Suprapubic skin (tissue), 4 donors: Measurements from ENCODE around the gene PROSER2. TPM values are rescaled to one million over a fixed set of nuclear protein-coding genes. Genes with fewer than 3 reads are reported as not detected.

Experiments used
- DNase-seq, 2 donors: peaks; one replicate each; pipeline ENCODE4 v3.0.0-alpha.2; 2019; ENCODE audit warnings: low spot score in 2 of 2
- H3K27ac ChIP-seq: fragments of 200-600 bp; sonication (generic); one replicate; pipeline ENCODE4 v1.5.1; 2019
- H3K27me3 ChIP-seq: fragments of 200-600 bp; sonication (generic); one replicate; pipeline ENCODE4 v1.5.1; 2019
- H3K36me3 ChIP-seq: fragments of 200-600 bp; sonication (generic); one replicate; pipeline ENCODE4 v1.5.1; 2019
- H3K4me1 ChIP-seq: fragments of 200-600 bp; sonication (generic); one replicate; pipeline ENCODE4 v1.5.1; 2019
- H3K4me3 ChIP-seq: fragments of 200-600 bp; sonication (generic); one replicate; pipeline ENCODE4 v1.5.1; 2019; ENCODE audit warnings: mild to moderate bottlenecking
- H3K9me3 ChIP-seq: fragments of 200-600 bp; sonication (generic); one replicate; pipeline ENCODE4 v1.5.1; 2019
- CTCF ChIP-seq, 2 donors: fragments of 200-600 bp in 1 of 2; fragments of 450-650 bp in 1 of 2; sonication (generic) in 1 of 2; IDR thresholded peaks; one replicate each; pipeline ENCODE4 v1.5.1; 2016 to 2019; ENCODE audit warnings: antibody characterized with exemption in 2 of 2, mild to moderate bottlenecking in 1 of 2, moderate library complexity in 1 of 2
- EP300 ChIP-seq: sonication (generic); formaldehyde crosslinking; IDR thresholded peaks from one replicate; pipeline ENCODE4 v1.6.1; 2017; ENCODE audit warnings: antibody characterized with exemption
- POLR2A ChIP-seq, 2 donors: fragments of 450-650 bp; IDR thresholded peaks; one replicate each; pipeline ENCODE4 v1.6.1; 2017; ENCODE audit warnings: antibody characterized with exemption in 2 of 2, mild to moderate bottlenecking in 2 of 2, moderate library complexity in 2 of 2
- POLR2AphosphoS5 ChIP-seq, 3 donors: sonication (generic); formaldehyde crosslinking; IDR thresholded peaks; one replicate each; pipeline ENCODE4 v1.6.1; 2017; ENCODE audit warnings: antibody characterized with exemption in 3 of 3
- WGBS: methylation state at CpG from one replicate; pipeline ENCODE4 v1.1.5; 2018; 5-methylcytosine and 5-hydroxymethylcytosine counted together
- total RNA-seq, 4 donors: library from RNA; depleted of rRNA; stranded (reverse); fragments of >200 nt; gene quantifications; one replicate each; pipeline ENCODE4 v1.1.0, GENCODE V29; 2016

Gene PROSER2
- total RNA-seq, 4 donors from 2014 or later, result 5.6 to 8.5 (median 6.3) TPM

DNA sequence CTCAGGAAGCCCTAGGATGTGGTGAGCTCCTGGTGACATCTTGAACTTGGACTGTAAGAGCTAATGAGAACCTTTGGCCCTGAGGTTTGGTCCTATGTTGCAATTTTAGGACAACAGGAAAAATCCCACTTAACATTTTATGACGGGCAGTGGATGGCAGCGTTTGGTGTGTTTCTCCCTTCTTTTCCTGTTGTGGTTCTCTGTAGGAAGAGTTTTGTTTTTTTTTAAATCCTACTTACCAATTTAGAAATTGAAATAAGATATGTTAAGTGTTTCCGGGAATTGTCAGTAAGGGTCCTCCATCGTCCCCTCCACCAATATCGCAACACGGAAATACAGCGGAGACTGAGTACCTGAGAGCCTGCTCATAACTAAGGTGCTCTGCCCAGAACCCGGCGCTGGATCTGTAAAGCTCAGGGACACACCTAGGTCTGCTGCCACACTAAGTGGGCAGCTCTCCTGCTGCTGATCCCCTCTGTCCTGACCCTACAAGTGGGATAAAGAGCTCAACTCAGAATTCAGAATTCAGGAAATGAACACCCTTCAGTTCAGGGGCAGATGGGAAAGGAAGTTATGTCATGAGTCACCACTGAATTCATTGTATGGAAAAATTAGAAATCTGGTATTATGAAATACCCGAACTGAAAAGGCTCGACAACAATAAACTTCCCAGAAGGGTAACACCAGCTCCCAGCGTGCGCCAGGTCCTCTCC is 9.1 kb upstream of the PROSER2 start:
- DNase-seq, result no peak
- no peaks in the 10 kb centered on the region for H3K9me3 ChIP-seq
- H3K27ac ChIP-seq, result no peak overlapping the region
- no peaks in the 10 kb centered on the region for H3K36me3 ChIP-seq
- no peaks in the 10 kb centered on the region for H3K27me3 ChIP-seq
- no peak overlapping the region for H3K4me3 ChIP-seq
- TF ChIP-seq CTCF (IDR thresholded peaks at IDR 0.05) (no peak), EP300 (no peak), POLR2A (IDR thresholded peaks at IDR 0.05) (no peak), POLR2AphosphoS5 (IDR thresholded peaks at IDR 0.05) (no peak)
- no peaks in the 10 kb centered on the region for H3K4me1 ChIP-seq
- 78% methylated on average over 13 of the region's 13 CpGs for WGBS

DNA sequence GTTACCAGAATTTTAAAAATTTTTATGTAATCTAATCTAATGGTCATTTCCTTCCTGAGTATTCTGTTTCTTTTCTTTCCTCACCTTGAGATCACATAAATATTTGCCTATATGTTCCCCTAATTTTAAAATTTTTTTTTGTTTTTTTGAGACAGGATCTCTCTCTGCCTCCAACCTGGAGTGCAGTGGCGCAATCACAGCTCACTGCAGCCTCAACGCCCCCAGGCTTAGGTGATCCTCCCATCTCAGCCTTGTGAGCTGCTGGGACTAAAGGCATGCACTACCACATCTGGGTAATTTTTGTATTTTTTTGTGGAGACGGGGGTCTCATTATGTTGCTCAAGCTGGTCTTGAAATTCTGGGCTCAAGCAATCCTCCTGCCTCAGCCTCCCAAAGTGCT is 4.1 kb upstream of the PROSER2 start:
- Histone ChIP-seq H3K27ac (no peak overlapping the region), H3K27me3 (peaks cover 7% of the 10 kb centered on the region), H3K9me3 (no peaks in the 10 kb centered on the region), H3K4me1 (peaks cover 19% of the 10 kb centered on the region), H3K36me3 (no peaks in the 10 kb centered on the region), H3K4me3 (no peak overlapping the region)
- no peak for DNase-seq
- no peak for TF ChIP-seq CTCF (IDR thresholded peaks at IDR 0.05)
- no peak for TF ChIP-seq POLR2AphosphoS5 (IDR thresholded peaks at IDR 0.05)
- no peak for TF ChIP-seq POLR2A (IDR thresholded peaks at IDR 0.05)
- no peak for TF ChIP-seq EP300
- WGBS, result 60% methylated on average over 3 of the region's 3 CpGs

- H3K9me3 ChIP-seq, result no peaks in the 10 kb centered on the region
- H3K27me3 ChIP-seq, result peaks cover 7% of the 10 kb centered on the region
- TF ChIP-seq POLR2A (IDR thresholded peaks at IDR 0.05), result no peak
- peaks cover 33% of the 10 kb centered on the region for H3K4me1 ChIP-seq
- H3K27ac ChIP-seq, result no peak overlapping the region
- H3K36me3 ChIP-seq, result no peaks in the 10 kb centered on the region
- H3K4me3 ChIP-seq, result no peak overlapping the region
- WGBS, result 79% methylated on average over 5 of the region's 5 CpGs
- DNase-seq, result no peak
Observed at GRCh38 chr10:11822026-11822756, 965 bp upstream of the PROSER2 start.

DNA sequence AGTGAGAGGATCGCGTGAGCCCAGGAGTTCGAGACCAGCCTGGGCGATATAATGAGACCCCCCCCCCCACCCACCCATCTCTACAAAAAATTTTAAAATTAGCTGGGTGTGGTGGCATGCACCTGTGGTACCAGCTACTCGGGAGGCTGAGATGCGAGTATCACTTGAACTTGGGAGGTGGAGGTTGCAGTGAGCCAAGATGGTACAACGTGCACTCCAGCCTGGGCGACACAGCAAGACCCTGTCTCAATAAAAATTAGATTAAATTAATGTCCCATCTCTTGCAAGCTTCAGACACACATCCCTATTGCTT is 391 bp upstream of the PROSER2 start:
- Histone ChIP-seq H3K27me3 (peaks cover 7% of the 10 kb centered on the region), H3K36me3 (no peaks in the 10 kb centered on the region), H3K4me1 (peaks cover 33% of the 10 kb centered on the region), H3K9me3 (no peaks in the 10 kb centered on the region), H3K27ac (peak overlapping the region; percentile 80), H3K4me3 (peak overlapping the region; percentile 88)
- TF ChIP-seq POLR2A (IDR thresholded peaks at IDR 0.05), result no peak
- no peak for TF ChIP-seq CTCF (IDR thresholded peaks at IDR 0.05)
- WGBS, result 66% methylated on average over 7 of the region's 8 CpGs
- DNase-seq, result no peak

- H3K4me1 ChIP-seq, result peaks cover 33% of the 10 kb centered on the region
- H3K27ac ChIP-seq, result peak overlapping the region; percentile 80
- peaks cover 7% of the 10 kb centered on the region for H3K27me3 ChIP-seq
- H3K9me3 ChIP-seq, result no peaks in the 10 kb centered on the region
- no peak for DNase-seq
- no peaks in the 10 kb centered on the region for H3K36me3 ChIP-seq
- peak overlapping the region; percentile 88 for H3K4me3 ChIP-seq
- WGBS, result 12% methylated on average over 6 of the region's 6 CpGs
- TF ChIP-seq POLR2A (IDR thresholded peaks at IDR 0.05), result no peak
- TF ChIP-seq POLR2AphosphoS5 (IDR thresholded peaks at IDR 0.05), result no peak
- no peak for TF ChIP-seq CTCF (IDR thresholded peaks at IDR 0.05)
- no peak for TF ChIP-seq EP300
Observed at GRCh38 chr10:11823989-11824346, 812 bp downstream of the PROSER2 start.
